Lung (tissue), 12 donors: ENCODE data around the gene AUTS2. TPM values are rescaled to one million over a fixed set of nuclear protein-coding genes. Genes with fewer than 3 reads are reported as not detected.

Experiments
- ATAC-seq: fragments of 200-7000 bp; cut with Tn5 transposase; one replicate; pipeline ENCODE4 v1.9.1; 2020; ENCODE audit warnings: moderate number of reproducible peaks; ENCODE audit not compliant: insufficient read depth, low FRiP score
- DNase-seq, 3 donors: peaks; one replicate each; pipeline ENCODE4 v3.0.0-alpha.2; 2013 to 2017
- H3K27ac ChIP-seq, 2 donors: one replicate each; pipeline ENCODE4 v1.5.1; 2013; ENCODE audit warnings: mild to moderate bottlenecking in 2 of 2, moderate library complexity in 2 of 2, control low read depth in 1 of 2, inconsistent platforms in 1 of 2, low read depth in 1 of 2, low read length in 1 of 2
- H3K27me3 ChIP-seq, 3 donors: one replicate each; pipeline ENCODE4 v1.5.1; 2013; ENCODE audit warnings: low read length in 2 of 3; ENCODE audit not compliant: control insufficient read depth in 3 of 3, insufficient read depth in 3 of 3
- H3K36me3 ChIP-seq, 4 donors: one replicate each; pipeline ENCODE4 v1.5.1; 2013; ENCODE audit warnings: low read length in 4 of 4, mild to moderate bottlenecking in 1 of 4, moderate library complexity in 1 of 4; ENCODE audit not compliant: control insufficient read depth in 4 of 4, insufficient read depth in 4 of 4
- H3K4me1 ChIP-seq, 5 donors: one replicate each; pipeline ENCODE4 v1.5.1; 2013; ENCODE audit warnings: low read length in 5 of 5, mild to moderate bottlenecking in 2 of 5, moderate library complexity in 1 of 5; ENCODE audit not compliant: control insufficient read depth in 5 of 5, insufficient read depth in 5 of 5
- H3K4me3 ChIP-seq: one replicate; pipeline ENCODE4 v1.5.1; 2013; ENCODE audit warnings: mild to moderate bottlenecking, control low read depth, moderate library complexity
- H3K9ac ChIP-seq, 2 donors: one replicate each; pipeline ENCODE4 v1.5.1; 2013; ENCODE audit warnings: low read length in 2 of 2, control low read depth in 1 of 2; ENCODE audit not compliant: insufficient read depth in 1 of 2
- H3K9me3 ChIP-seq, 4 donors: one replicate each; pipeline ENCODE4 v1.5.1; 2013; ENCODE audit warnings: low read length in 3 of 4, mild to moderate bottlenecking in 1 of 4, moderate library complexity in 1 of 4; ENCODE audit not compliant: control insufficient read depth in 4 of 4, insufficient read depth in 3 of 4
- WGBS, 2 donors: extraction: QIAGEN DNeasy Blood & Tissue Kit; methylation state at CpG; one replicate each; pipeline ENCODE4 v1.1.7; 2013; 5-methylcytosine and 5-hydroxymethylcytosine counted together
- polyA plus RNA-seq, 2 donors: library from polyadenylated mRNA; stranded (reverse); fragments of 200-250 nt; gene quantifications; one replicate each; pipeline ENCODE4 v1.2.1, GENCODE V29; 2013
- total RNA-seq, 2 donors: library from RNA; depleted of rRNA in 1 of 2; stranded (reverse); fragments of >200 nt in 1 of 2; gene quantifications; one replicate each; pipeline ENCODE4 v1.2.1, GENCODE V29; 2014 to 2021
- TF ChIP-seq, protein P1 (sequence below): IDR thresholded peaks from 2 replicates; pipeline ENCODE4 v1.5.1; 2012; ENCODE audit warnings: mild to moderate bottlenecking; ENCODE audit errors: control extremely low read depth, extremely low read depth
- donor health status: control.
- donor health status: control.
- donor health status: Bipolar disorder and iron deficiency.
- donor health status: healthy.
- donor health status: DM: yes; HTN: yes; CAD: no.

AUTS2 gene
- total and polyA plus RNA-seq, 4 donors: 11.8 to 115 (median 40.6) TPM

GRCh38 chr7:70015353-70015752 lies 417.1 kb downstream of the AUTS2 start:
- Histone ChIP-seq H3K36me3 (no peaks in the 10 kb centered on the region), H3K27me3 (no peaks in the 10 kb centered on the region), H3K4me1 (peaks cover 0 to 35% (median 1%) of the 10 kb centered on the region in 5 donors), H3K9me3 (no peaks in the 10 kb centered on the region), H3K27ac (no peak overlapping the region), H3K9ac (no peak overlapping the region), H3K4me3 (no peak overlapping the region)
- TF ChIP-seq, protein P1, sequence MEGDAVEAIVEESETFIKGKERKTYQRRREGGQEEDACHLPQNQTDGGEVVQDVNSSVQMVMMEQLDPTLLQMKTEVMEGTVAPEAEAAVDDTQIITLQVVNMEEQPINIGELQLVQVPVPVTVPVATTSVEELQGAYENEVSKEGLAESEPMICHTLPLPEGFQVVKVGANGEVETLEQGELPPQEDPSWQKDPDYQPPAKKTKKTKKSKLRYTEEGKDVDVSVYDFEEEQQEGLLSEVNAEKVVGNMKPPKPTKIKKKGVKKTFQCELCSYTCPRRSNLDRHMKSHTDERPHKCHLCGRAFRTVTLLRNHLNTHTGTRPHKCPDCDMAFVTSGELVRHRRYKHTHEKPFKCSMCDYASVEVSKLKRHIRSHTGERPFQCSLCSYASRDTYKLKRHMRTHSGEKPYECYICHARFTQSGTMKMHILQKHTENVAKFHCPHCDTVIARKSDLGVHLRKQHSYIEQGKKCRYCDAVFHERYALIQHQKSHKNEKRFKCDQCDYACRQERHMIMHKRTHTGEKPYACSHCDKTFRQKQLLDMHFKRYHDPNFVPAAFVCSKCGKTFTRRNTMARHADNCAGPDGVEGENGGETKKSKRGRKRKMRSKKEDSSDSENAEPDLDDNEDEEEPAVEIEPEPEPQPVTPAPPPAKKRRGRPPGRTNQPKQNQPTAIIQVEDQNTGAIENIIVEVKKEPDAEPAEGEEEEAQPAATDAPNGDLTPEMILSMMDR: no peak
- WGBS, 2 donors: 92 to 94% methylated on average over 1 of the region's 1 CpG
- ATAC-seq (no peak), DNase-seq (no peak)

GRCh38 chr7:70016044-70016770 lies 417.9 kb downstream of the AUTS2 start:
- no peak overlapping the region for H3K4me3 ChIP-seq
- TF ChIP-seq, protein P1: no peak
- peak; percentile 23 for ATAC-seq
- no peak overlapping the region for H3K9ac ChIP-seq
- no peaks in the 10 kb centered on the region for H3K9me3 ChIP-seq
- H3K27me3 ChIP-seq: no peaks in the 10 kb centered on the region
- peaks cover 0 to 35% (median 1%) of the 10 kb centered on the region in 5 donors for H3K4me1 ChIP-seq
- peak in 1 of 3 donors; percentile 43 for DNase-seq
- H3K36me3 ChIP-seq: no peaks in the 10 kb centered on the region
- 70 to 77% methylated on average over 6 of the region's 6 CpGs for WGBS, 2 donors
- no peak overlapping the region for H3K27ac ChIP-seq

- H3K4me1 ChIP-seq: peaks cover 0 to 35% (median 1%) of the 10 kb centered on the region in 5 donors
- no peak overlapping the region for H3K27ac ChIP-seq
- no peaks in the 10 kb centered on the region for H3K36me3 ChIP-seq
- ATAC-seq: no peak
- no peaks in the 10 kb centered on the region for H3K9me3 ChIP-seq
- H3K9ac ChIP-seq: no peak overlapping the region
- TF ChIP-seq, protein P1: no peak
- 85 to 87% methylated on average over 3 of the region's 3 CpGs for WGBS, 2 donors
- no peaks in the 10 kb centered on the region for H3K27me3 ChIP-seq
- no peak for DNase-seq
- no peak overlapping the region for H3K4me3 ChIP-seq
These were observed 419.1 kb downstream of the AUTS2 start for GRCh38 chr7:70017357-70017756.

GRCh38 chr7:70018700-70019099 lies 420.4 kb downstream of the AUTS2 start:
- no peak overlapping the region for H3K9ac ChIP-seq
- H3K36me3 ChIP-seq: no peaks in the 10 kb centered on the region
- no peak overlapping the region for H3K4me3 ChIP-seq
- DNase-seq: no peak
- no peaks in the 10 kb centered on the region for H3K9me3 ChIP-seq
- TF ChIP-seq, protein P1: no peak
- H3K27me3 ChIP-seq: no peaks in the 10 kb centered on the region
- no peak overlapping the region for H3K27ac ChIP-seq
- 85 to 86% methylated on average over 1 of the region's 1 CpG for WGBS, 2 donors
- H3K4me1 ChIP-seq: peaks cover 0 to 35% (median 2%) of the 10 kb centered on the region in 5 donors
- ATAC-seq: no peak
